Measurements from ENCODE around the gene CFAP161. TPM values are rescaled to one million over a fixed set of nuclear protein-coding genes. Genes with fewer than 3 reads are reported as not detected.

CFAP161 gene
- total RNA-seq, 1 donor from 2014 or later: 1.4 TPM

- no peak for DNase-seq (ENCODE audit: extremely low read depth, low read depth, low spot score)
Measured at GRCh38 chr15:81182031-81182755, 48.1 kb downstream of the CFAP161 start.

- DNase-seq (ENCODE audit: extremely low read depth, low read depth, low spot score): no peak
Measured at GRCh38 chr15:81182756-81183438, 48.8 kb downstream of the CFAP161 start.

DNA sequence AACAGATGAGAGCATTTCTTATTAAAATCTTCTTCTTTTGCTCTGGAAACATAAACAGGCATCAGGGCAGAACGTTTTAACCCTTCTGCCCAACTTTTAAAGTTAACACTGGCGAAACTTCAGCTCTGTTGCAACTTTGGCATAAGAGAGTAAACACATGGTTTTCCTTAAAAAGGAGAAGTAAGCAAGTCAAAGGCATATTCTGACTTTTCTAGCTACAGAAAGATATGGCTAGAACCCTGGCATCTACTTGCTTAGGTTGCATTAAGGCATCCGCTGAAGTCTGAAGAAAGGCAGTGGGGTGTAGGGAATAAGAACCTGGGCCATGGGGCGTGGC, 49.3 kb downstream of the CFAP161 start:
- no peak for DNase-seq (ENCODE audit: extremely low read depth, low read depth, low spot score)

- no peak for DNase-seq (ENCODE audit: extremely low read depth, low read depth, low spot score)
Measured at GRCh38 chr15:81184188-81184587, 50.1 kb downstream of the CFAP161 start.

DNA sequence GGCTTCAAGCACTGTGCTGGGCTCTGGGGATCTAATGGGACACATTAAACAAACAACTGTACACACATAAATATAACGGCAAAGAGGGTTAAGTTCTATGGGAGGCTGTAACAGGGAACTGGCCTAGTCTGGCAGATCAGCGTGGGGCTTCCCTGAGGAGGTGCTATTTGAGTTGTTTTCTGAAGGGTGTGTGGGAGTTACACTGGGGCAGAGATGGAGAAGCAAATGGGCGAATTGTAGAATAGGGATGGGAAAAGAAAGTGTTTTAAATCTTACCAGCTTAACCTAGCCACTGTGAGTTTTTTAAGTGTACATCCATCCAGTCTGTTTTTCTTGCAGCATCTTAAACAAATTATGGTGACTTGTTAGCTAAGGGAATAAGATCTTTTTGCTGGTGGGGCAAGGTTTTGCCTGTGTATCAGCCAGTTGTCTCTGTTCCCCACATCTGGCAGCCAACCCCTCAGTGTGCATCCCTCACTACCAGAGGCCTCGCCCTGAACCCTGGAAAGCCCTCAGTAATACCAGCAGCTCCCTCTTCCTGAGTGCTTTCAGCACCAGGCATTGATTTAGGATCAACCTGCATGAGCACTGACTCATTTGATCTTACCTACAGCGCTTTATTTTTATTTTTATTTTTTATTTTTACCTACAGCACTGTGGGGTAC, 51.7 kb downstream of the CFAP161 start:
- DNase-seq (ENCODE audit: extremely low read depth, low read depth, low spot score): no peak

DNA sequence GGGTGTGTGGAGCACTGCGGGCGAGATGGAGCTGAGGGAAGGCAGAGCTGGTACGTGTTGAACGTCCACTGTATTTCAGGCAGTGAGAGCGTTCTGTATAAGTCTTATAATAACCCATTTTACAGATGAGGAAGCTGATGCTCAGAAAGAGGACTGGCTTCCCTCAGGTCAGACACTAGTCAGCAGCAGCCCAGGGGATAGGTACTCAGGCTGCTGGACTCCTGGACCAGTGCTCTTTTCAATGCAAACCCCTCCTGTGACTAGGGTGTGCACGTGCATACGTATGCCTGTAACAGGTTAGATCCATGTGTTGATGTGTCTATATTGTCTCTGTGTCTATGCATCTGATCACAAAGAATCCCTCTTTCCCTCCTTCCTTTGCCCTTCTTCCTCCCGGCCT, 54.3 kb downstream of the CFAP161 start:
- DNase-seq (ENCODE audit: extremely low read depth, low read depth, low spot score): no peak

GRCh38 chr15:81189583-81190283, 55.7 kb downstream of the CFAP161 start:
- DNase-seq (ENCODE audit: extremely low read depth, low read depth, low spot score): no peak

GRCh38 chr15:81190922-81191507, 56.9 kb downstream of the CFAP161 start:
- no peak for DNase-seq (ENCODE audit: extremely low read depth, low read depth, low spot score)

DNA sequence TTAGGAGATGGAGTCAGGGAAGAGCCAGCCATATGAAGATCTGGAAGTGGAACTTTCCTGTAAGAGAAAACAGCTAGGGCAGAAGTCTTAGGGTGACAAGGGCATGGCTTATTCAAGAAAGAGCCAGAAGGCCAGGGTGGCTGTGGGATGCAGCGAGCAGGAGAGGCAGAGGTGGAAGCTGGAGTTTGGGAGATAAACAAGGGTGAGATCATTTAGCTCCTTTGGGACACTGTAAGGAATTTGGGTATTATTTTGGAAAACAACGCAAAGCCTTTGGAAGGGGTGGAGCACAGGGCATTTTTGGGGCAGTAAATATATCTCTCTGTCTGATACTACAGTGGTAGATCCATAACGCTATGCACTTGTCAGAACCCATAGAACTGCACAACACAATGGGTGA, 57.6 kb downstream of the CFAP161 start:
- DNase-seq (ENCODE audit: extremely low read depth, low read depth, low spot score): no peak

- no peak for DNase-seq (ENCODE audit: extremely low read depth, low read depth, low spot score)
Measured at GRCh38 chr15:81194723-81195122, 60.7 kb downstream of the CFAP161 start.

DNA sequence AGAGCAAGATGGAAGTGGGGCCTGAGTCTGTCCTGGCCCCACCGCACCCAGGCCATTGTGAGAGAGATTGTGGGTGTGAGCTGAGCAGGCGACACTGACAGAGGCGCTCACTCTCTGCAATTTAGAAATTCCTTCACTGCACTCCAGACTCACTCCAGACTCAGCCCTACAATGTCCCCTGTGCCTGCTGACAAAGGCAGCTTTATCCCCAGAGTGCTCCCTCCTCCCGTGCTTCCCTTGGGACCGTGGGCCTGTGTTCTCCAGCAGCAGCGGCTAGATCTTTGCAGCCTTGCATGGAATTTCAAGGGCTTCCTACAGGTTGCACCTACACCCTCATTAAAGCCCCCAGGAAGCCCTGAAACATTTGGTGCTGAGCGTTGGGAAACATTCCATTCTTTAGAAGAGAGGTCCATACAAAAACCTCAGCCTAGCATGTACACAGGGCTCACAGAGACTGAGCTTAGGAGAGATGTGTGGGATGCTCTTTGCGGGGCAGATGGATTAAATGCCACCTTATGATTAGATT, 61.3 kb downstream of the CFAP161 start:
- no peak for DNase-seq (ENCODE audit: extremely low read depth, low read depth, low spot score)

GRCh38 chr15:81196576-81197254, 62.6 kb downstream of the CFAP161 start, which contains the start of gene IL16:
Gene IL16 (plus strand): TSS chr15:81196879. CDS start chr15:81225400, 28,521 bp downstream.
- no peak for DNase-seq (ENCODE audit: extremely low read depth, low read depth, low spot score)

GRCh38 chr15:81197255-81197630, 63.2 kb downstream of the CFAP161 start:
- DNase-seq (ENCODE audit: extremely low read depth, low read depth, low spot score): no peak

DNA sequence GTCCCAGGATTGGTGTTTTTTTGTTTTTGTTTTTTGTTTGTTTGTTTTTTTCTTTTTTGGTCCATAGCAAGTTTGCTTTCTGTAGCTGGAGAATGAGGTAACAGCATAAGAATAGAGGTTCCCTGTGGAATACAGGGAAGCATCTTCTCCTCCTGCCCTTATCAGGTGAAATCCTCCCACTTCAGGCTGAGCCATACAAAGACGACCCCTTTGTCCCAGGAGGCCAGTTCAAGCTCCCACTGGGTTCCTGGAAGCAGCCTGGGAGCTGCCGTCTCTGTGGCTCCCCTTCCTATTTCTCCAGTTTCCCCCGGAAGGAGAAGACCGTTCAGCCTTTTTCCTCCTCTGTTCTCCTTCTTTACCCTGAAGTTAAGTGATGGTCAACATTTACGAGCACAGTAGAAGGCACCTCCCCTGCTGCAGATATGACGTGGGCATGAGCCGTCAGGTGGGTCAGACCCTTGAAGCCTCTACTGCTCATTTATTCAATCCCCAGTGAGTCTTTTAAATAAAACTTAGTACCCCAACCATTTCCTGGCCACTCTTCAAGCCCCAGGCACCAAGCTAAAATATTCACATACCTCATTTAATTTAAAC, 63.7 kb downstream of the CFAP161 start:
- DNase-seq (ENCODE audit: extremely low read depth, low read depth, low spot score): no peak

Other genes with a start within 250 kb of the CFAP161 start
- 20.7 and 21.0 TPM in 2 replicates for gene MESD, start 144.5 kb upstream of the CFAP161 start, total RNA-seq
- 46.5 and 60.2 TPM in 2 replicates for gene TLNRD1, start 133.3 kb upstream of the CFAP161 start, total RNA-seq
- 1.4 and 3.3 TPM in 2 replicates for gene IL16, start 62.6 kb downstream of the CFAP161 start, total RNA-seq
- 1.4 TPM in 2 replicates for gene STARD5, start 189.9 kb downstream of the CFAP161 start, total RNA-seq
- gene TMC3, start 239.9 kb downstream of the CFAP161 start, total RNA-seq: not detected in 2 replicates